Measurements from ENCODE around the gene CAMK4. TPM values are rescaled to one million over a fixed set of nuclear protein-coding genes. Genes with fewer than 3 reads are reported as not detected.

CAMK4 gene
- total and polyA plus RNA-seq, 2 donors (not counting 3 experiments of a cell fraction or from before 2014, with no cell fraction given) = 2.2 to 5.4 TPM

DNA sequence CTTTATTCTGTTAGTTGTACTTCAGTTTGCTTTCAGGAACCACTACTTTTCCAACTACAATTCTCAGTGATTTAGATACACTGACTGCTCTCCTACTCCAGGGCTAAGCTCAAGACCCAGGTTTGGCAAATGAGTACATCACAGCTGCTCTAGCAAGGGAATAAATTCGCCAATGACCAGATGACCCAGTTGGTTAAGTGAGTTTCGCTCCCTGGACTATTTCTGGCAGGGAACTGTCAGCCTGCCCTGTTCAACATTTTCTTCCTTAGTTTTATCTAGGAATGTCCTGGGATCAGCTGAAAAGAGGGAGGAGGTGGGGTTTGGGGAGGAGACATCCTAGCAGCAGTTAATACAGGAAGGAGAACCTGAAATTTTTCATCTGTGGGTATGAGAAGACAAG is 294.6 kb downstream of the CAMK4 start:
- Histone ChIP-seq H3K4me2 (ENCODE audit: insufficient read depth, low read length) (no peak overlapping the region), H3K9me3 (replicated peaks; ENCODE audit: control insufficient read depth, insufficient read depth, low read length) (no peaks in the 10 kb centered on the region), H3K79me2 (ENCODE audit: control insufficient read depth, insufficient read depth, low read length) (no peaks in the 10 kb centered on the region), H3K9ac (replicated peaks; ENCODE audit: extremely low read depth, insufficient read depth, low read length) (no peak overlapping the region), H3K4me3 (replicated peaks in 1 of 3; ENCODE audit: insufficient read depth in 1 of 3, low read depth in 1 of 3, low read length in 3 of 3) (no peak overlapping the region), H3K9me1 (replicated peaks; ENCODE audit: control insufficient read depth, extremely low read depth, insufficient read depth, low read length) (no peaks in the 10 kb centered on the region), H2AFZ (ENCODE audit: low read depth, low read length) (no peak overlapping the region), H3K27me3 (ENCODE audit: control insufficient read depth in 2 of 2, insufficient read depth in 2 of 2, low read length in 2 of 2) (no peaks in the 10 kb centered on the region), H3K4me1 (ENCODE audit: control insufficient read depth, extremely low read depth, insufficient read depth, low read length) (peaks cover 2% of the 10 kb centered on the region), H3K36me3 (ENCODE audit: control insufficient read depth in 2 of 2, extremely low read depth in 1 of 2, insufficient read depth in 2 of 2, low read length in 2 of 2) (no peaks in the 10 kb centered on the region), H4K20me1 (replicated peaks; ENCODE audit: control insufficient read depth, extremely low read depth, insufficient read depth, low read length) (no peaks in the 10 kb centered on the region), H3K27ac (ENCODE audit: insufficient read depth, low read depth, low read length) (no peak overlapping the region)
- no peak for FAIRE-seq
- TF ChIP-seq POLR2A (IDR thresholded peaks at IDR 0.05; ENCODE audit: low read depth, low read length) = no peak
- no peak for TF ChIP-seq FOS (IDR thresholded peaks at IDR 0.05; ENCODE audit: borderline replicate concordance, insufficient read depth, low read length)
- TF ChIP-seq, protein P1, sequence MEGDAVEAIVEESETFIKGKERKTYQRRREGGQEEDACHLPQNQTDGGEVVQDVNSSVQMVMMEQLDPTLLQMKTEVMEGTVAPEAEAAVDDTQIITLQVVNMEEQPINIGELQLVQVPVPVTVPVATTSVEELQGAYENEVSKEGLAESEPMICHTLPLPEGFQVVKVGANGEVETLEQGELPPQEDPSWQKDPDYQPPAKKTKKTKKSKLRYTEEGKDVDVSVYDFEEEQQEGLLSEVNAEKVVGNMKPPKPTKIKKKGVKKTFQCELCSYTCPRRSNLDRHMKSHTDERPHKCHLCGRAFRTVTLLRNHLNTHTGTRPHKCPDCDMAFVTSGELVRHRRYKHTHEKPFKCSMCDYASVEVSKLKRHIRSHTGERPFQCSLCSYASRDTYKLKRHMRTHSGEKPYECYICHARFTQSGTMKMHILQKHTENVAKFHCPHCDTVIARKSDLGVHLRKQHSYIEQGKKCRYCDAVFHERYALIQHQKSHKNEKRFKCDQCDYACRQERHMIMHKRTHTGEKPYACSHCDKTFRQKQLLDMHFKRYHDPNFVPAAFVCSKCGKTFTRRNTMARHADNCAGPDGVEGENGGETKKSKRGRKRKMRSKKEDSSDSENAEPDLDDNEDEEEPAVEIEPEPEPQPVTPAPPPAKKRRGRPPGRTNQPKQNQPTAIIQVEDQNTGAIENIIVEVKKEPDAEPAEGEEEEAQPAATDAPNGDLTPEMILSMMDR (IDR thresholded peaks at IDR 0.05; ENCODE audit: extremely low read depth in 1 of 2, insufficient read depth in 1 of 2, low read depth in 1 of 2, low read length in 2 of 2) = no peak
- no peak for TF ChIP-seq JUN (IDR thresholded peaks at IDR 0.05; ENCODE audit: borderline replicate concordance, insufficient read depth, insufficient read length, low read depth)
- TF ChIP-seq EZH2 (IDR thresholded peaks at IDR 0.05; ENCODE audit: borderline replicate concordance, low read depth, low read length, severe bottlenecking) = no peak
- TF ChIP-seq POLR2AphosphoS5 (IDR thresholded peaks at IDR 0.05; ENCODE audit: insufficient read depth, low read depth, low read length) = no peak
- no peak for TF ChIP-seq MYC (IDR thresholded peaks at IDR 0.05; ENCODE audit: low read depth, low read length)
- TF ChIP-seq, protein P2, sequence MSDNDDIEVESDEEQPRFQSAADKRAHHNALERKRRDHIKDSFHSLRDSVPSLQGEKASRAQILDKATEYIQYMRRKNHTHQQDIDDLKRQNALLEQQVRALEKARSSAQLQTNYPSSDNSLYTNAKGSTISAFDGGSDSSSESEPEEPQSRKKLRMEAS (IDR thresholded peaks at IDR 0.05; ENCODE audit: insufficient read depth, insufficient read length) = no peak
- no peak for TF ChIP-seq GATA2 (IDR thresholded peaks at IDR 0.05; ENCODE audit: insufficient read depth, insufficient read length, low read depth, low read length)
- no TSS peak for BruUV-seq (replicated peaks)
- POLR2A ChIA-PET = no interaction called here
- dilution Hi-C loops (cut with MboI; ENCODE audit: extremely low pct_ligation_motif_present, low sequenced_read_pairs) = no loop called here
- DNase-seq (ENCODE audit: low read depth, low spot score) = no peak
- CTCF ChIA-PET = interaction anchor here (1.2 to 3.0 kb wide), 2 partner anchors 9 to 13 kb away, joined by 3 to 19 read pairs; no protein-coding TSS in a partner anchor
- intact Hi-C loops (cut with micrococcal nuclease) = loop anchor here (10.0 kb wide), 2 partner anchors 764 to 816 kb away; no protein-coding TSS in a partner anchor
